H1 (cell line): ENCODE results near the gene SRRM2. TPM values are rescaled to one million over a fixed set of nuclear protein-coding genes. Genes with fewer than 3 reads are reported as not detected.

Source experiments
- CTCF ChIA-PET: fragments of 300-600 bp; sonication (Branson Sonifier 250); formaldehyde crosslinking; loops from one replicate; lab custom pipeline; 2021; ENCODE audit not compliant: partially characterized antibody; lab: Charles Lee
- POLR2A ChIA-PET: fragments of 300-600 bp; sonication (Branson Sonifier 250); formaldehyde crosslinking; loops from one replicate; lab custom pipeline; 2021; ENCODE audit warnings: inconsistent platforms; ENCODE audit not compliant: partially characterized antibody; lab: Charles Lee
- DNase-seq, 2 experiments: peaks; one replicate each; pipeline versions ENCODE4 v3.0.0 to v3.0.0-alpha.2; 2010 to 2022; ENCODE audit warnings: low spot score in 2 of 2, low read depth in 1 of 2, mixed read lengths in 1 of 2
- FAIRE-seq: peaks from 2 replicates; lab custom pipeline; 2011; peaks lifted over from hg19 to GRCh38; lab: Jason Lieb, UNC
- H2AFZ ChIP-seq: 2 replicates; pipeline ENCODE4 v1.8.1; 2012; ENCODE audit warnings: low read length, inconsistent platforms
- H2AK5ac ChIP-seq: 2 replicates; pipeline ENCODE4 v1.6.1; 2013; ENCODE audit warnings: low read depth, low read length
- H2BK120ac ChIP-seq: replicated peaks from 2 replicates; pipeline ENCODE3; 2013; ENCODE audit warnings: low read depth, low read length, inconsistent platforms
- H2BK12ac ChIP-seq: 2 replicates; pipeline ENCODE4 v1.6.1; 2013; ENCODE audit warnings: low read depth, low read length
- H2BK15ac ChIP-seq: 2 replicates; pipeline ENCODE4 v1.6.1; 2013; ENCODE audit warnings: low read length
- H2BK20ac ChIP-seq: 2 replicates; pipeline ENCODE4 v1.6.1; 2013; ENCODE audit warnings: low read length
- H2BK5ac ChIP-seq: 2 replicates; pipeline ENCODE4 v1.6.1; 2013; ENCODE audit warnings: low read depth, low read length
- H3K14ac ChIP-seq: 2 replicates; pipeline ENCODE4 v1.6.1; 2013; ENCODE audit warnings: inconsistent platforms; ENCODE audit not compliant: insufficient read length
- H3K18ac ChIP-seq: 2 replicates; pipeline ENCODE4 v1.6.1; 2013; ENCODE audit warnings: low read length; ENCODE audit errors: extremely low read depth
- H3K23ac ChIP-seq: 2 replicates; pipeline ENCODE4 v1.6.1; 2013; ENCODE audit warnings: inconsistent platforms; ENCODE audit not compliant: insufficient read length
- H3K23me2 ChIP-seq: 2 replicates; pipeline ENCODE4 v1.6.1; 2013; ENCODE audit warnings: low read depth, low read length
- H3K27ac ChIP-seq: 2 replicates; pipeline ENCODE4 v1.6.1; 2011; ENCODE audit warnings: low read depth, low read length, inconsistent platforms
- H3K27me3 ChIP-seq, 4 experiments: replicated peaks in 1 of 4; 1 replicate in 1 of 4; 2 replicates in 3 of 4; pipeline versions ENCODE4 v1.6.1 to v1.8.1; 2011 to 2013; ENCODE audit warnings: low read length in 3 of 4, mild to moderate bottlenecking in 3 of 4, inconsistent platforms in 2 of 4, mixed read lengths in 2 of 4, moderate library complexity in 1 of 4; ENCODE audit not compliant: control insufficient read depth in 3 of 4, insufficient read depth in 3 of 4; ENCODE audit errors: extremely low read depth in 1 of 4
- H3K36me3 ChIP-seq, 4 experiments: 2 replicates each; pipeline versions ENCODE4 v1.6.1 to v1.8.1; 2011 to 2013; ENCODE audit warnings: mild to moderate bottlenecking in 4 of 4, low read length in 3 of 4, moderate library complexity in 2 of 4, control low read depth in 1 of 4, inconsistent platforms in 1 of 4; ENCODE audit not compliant: insufficient read depth in 4 of 4, control insufficient read depth in 2 of 4
- H3K4ac ChIP-seq: replicated peaks from 2 replicates; pipeline ENCODE3; 2013; ENCODE audit warnings: low read length, low read depth, mixed read lengths, inconsistent platforms; ENCODE audit not compliant: insufficient read length
- H3K4me1 ChIP-seq, 4 experiments: replicated peaks in 1 of 4; 1 replicate in 1 of 4; 2 replicates in 3 of 4; pipeline versions ENCODE4 v1.6.1 to v1.8.1; 2011 to 2013; ENCODE audit warnings: low read length in 3 of 4, inconsistent platforms in 2 of 4, mixed read lengths in 1 of 4; ENCODE audit not compliant: insufficient read depth in 4 of 4, control insufficient read depth in 3 of 4
- H3K4me2 ChIP-seq, 2 experiments: 2 replicates each; pipeline versions ENCODE4 v1.6.1 to v1.8.1; 2011 to 2013; ENCODE audit warnings: low read depth in 2 of 2, low read length in 2 of 2, control low read depth in 1 of 2, inconsistent platforms in 1 of 2, mild to moderate bottlenecking in 1 of 2; ENCODE audit not compliant: insufficient read depth in 1 of 2
- H3K4me3 ChIP-seq, 4 experiments: fragments of 200-600, 300-600 bp in 1 of 4; sonication (generic), shearing (Covaris generic), sonication (Bioruptor Twin) in 1 of 4; 2 replicates each; pipeline versions ENCODE4 v1.5.1 to v1.8.1; 2011 to 2016; ENCODE audit warnings: low read length in 4 of 4, low read depth in 3 of 4, control low read depth in 2 of 4, inconsistent platforms in 2 of 4, mild to moderate bottlenecking in 2 of 4, mixed read lengths in 1 of 4, moderate library complexity in 1 of 4; ENCODE audit not compliant: insufficient read depth in 2 of 4; ENCODE audit errors: extremely low read depth in 1 of 4
- H3K56ac ChIP-seq: replicated peaks from 2 replicates; pipeline ENCODE3; 2013; ENCODE audit warnings: low read depth, mild to moderate bottlenecking, mixed read lengths, low read length, inconsistent platforms; ENCODE audit not compliant: insufficient read length
- H3K79me1 ChIP-seq: 2 replicates; pipeline ENCODE4 v1.6.1; 2013; ENCODE audit warnings: low read depth, low read length, control low read depth
- H3K79me2 ChIP-seq, 2 experiments: 2 replicates each; pipeline versions ENCODE4 v1.6.1 to v1.8.1; 2012 to 2013; ENCODE audit warnings: low read length in 2 of 2, mild to moderate bottlenecking in 2 of 2, inconsistent platforms in 1 of 2; ENCODE audit not compliant: insufficient read depth in 2 of 2, control insufficient read depth in 1 of 2
- H3K9ac ChIP-seq, 4 experiments: replicated peaks in 1 of 4; 1 replicate in 1 of 4; 2 replicates in 3 of 4; pipeline versions ENCODE4 v1.6.1 to v1.8.1; 2011 to 2013; ENCODE audit warnings: low read depth in 3 of 4, low read length in 3 of 4, control low read depth in 2 of 4, mild to moderate bottlenecking in 2 of 4, moderate library complexity in 2 of 4, inconsistent platforms in 1 of 4; ENCODE audit errors: extremely low read depth in 1 of 4
- H3K9me3 ChIP-seq, 2 experiments: 2 replicates each; pipeline versions ENCODE4 v1.6.1 to v1.8.1; 2012 to 2013; ENCODE audit warnings: mild to moderate bottlenecking in 2 of 2, moderate library complexity in 2 of 2, control low read depth in 1 of 2, inconsistent platforms in 1 of 2, low read depth in 1 of 2, low read length in 1 of 2, mixed read lengths in 1 of 2; ENCODE audit not compliant: insufficient read depth in 2 of 2
- H4K20me1 ChIP-seq, 2 experiments: replicated peaks in 1 of 2; 2 replicates each; pipeline versions ENCODE3 to v1.8.1; 2011 to 2013; ENCODE audit warnings: inconsistent platforms in 2 of 2, low read length in 2 of 2, mild to moderate bottlenecking in 1 of 2; ENCODE audit not compliant: insufficient read depth in 2 of 2, control insufficient read depth in 1 of 2
- H4K5ac ChIP-seq: 2 replicates; pipeline ENCODE4 v1.6.1; 2013; ENCODE audit warnings: low read length, low read depth, mixed read lengths, inconsistent platforms; ENCODE audit not compliant: insufficient read length
- H4K8ac ChIP-seq: 2 replicates; pipeline ENCODE4 v1.8.0; 2013; ENCODE audit warnings: mild to moderate bottlenecking, moderate library complexity, low read length, inconsistent platforms; ENCODE audit not compliant: insufficient read depth; ENCODE audit errors: extremely low read depth
- H4K91ac ChIP-seq: replicated peaks from 2 replicates; pipeline ENCODE3; 2013; ENCODE audit warnings: low read length, mixed read lengths, inconsistent platforms; ENCODE audit not compliant: insufficient read length
- CHD2 ChIP-seq: IDR thresholded peaks from 2 replicates; pipeline ENCODE4 v1.6.1; 2012; ENCODE audit warnings: low read length, improper control_type of control experiment
- EP300 ChIP-seq, 2 experiments: IDR thresholded peaks; 1 replicate in 1 of 2; 2 replicates in 1 of 2; pipeline ENCODE4 v1.6.1; 2011 to 2012; ENCODE audit warnings: low read depth in 2 of 2, low read length in 2 of 2, mild to moderate bottlenecking in 2 of 2, borderline replicate concordance in 1 of 2, inconsistent platforms in 1 of 2, moderate library complexity in 1 of 2
- FOSL1 ChIP-seq: IDR thresholded peaks from 2 replicates; pipeline ENCODE4 v1.6.1; 2011; ENCODE audit warnings: mild to moderate bottlenecking, low read depth, low read length, moderate library complexity; ENCODE audit not compliant: insufficient read depth
- HDAC6 ChIP-seq: IDR thresholded peaks from one replicate; pipeline ENCODE4 v1.7.1; 2012; ENCODE audit warnings: low read depth, mild to moderate bottlenecking, inconsistent platforms, low read length, moderate library complexity
- MAFK ChIP-seq: IDR thresholded peaks from 2 replicates; pipeline ENCODE4 v1.6.1; 2012; ENCODE audit warnings: low read depth, mild to moderate bottlenecking, improper control_type of control experiment, low read length
- PHF8 ChIP-seq: fragments of 200-600 bp; sonication (generic); conservative IDR thresholded peaks from 2 replicates; pipeline ENCODE4 v1.7.1; 2012; ENCODE audit warnings: low read depth, mild to moderate bottlenecking, inconsistent platforms, low read length, moderate library complexity
- POLR2A ChIP-seq, 2 experiments: IDR thresholded peaks; 1 replicate in 1 of 2; 2 replicates in 1 of 2; pipeline ENCODE4 v1.6.1; 2011; ENCODE audit warnings: low read depth in 2 of 2, low read length in 2 of 2, mild to moderate bottlenecking in 2 of 2; ENCODE audit errors: control extremely low read depth in 1 of 2
- POU5F1 ChIP-seq: IDR thresholded peaks from 2 replicates; pipeline ENCODE4 v1.6.1; 2011; ENCODE audit warnings: low read depth, mild to moderate bottlenecking, low read length, moderate library complexity
- RFX5 ChIP-seq: IDR thresholded peaks from 2 replicates; pipeline ENCODE4 v1.6.1; 2011; ENCODE audit warnings: low read depth, low read length, improper control_type of control experiment, borderline replicate concordance
- SIN3A ChIP-seq, 2 experiments: IDR thresholded peaks in 1 of 2; conservative IDR thresholded peaks in 1 of 2; 2 replicates each; pipeline ENCODE4 v1.6.1; 2011 to 2012; ENCODE audit warnings: low read length in 2 of 2, improper control_type of control experiment in 1 of 2, low read depth in 1 of 2, mild to moderate bottlenecking in 1 of 2
- TCF12 ChIP-seq: IDR thresholded peaks from 2 replicates; pipeline ENCODE4 v1.6.1; 2011; ENCODE audit warnings: low read depth, mild to moderate bottlenecking, low read length
- whole genome bisulfite sequencing, 2 experiments: shearing (Covaris generic) in 1 of 2; methylation state at CpG; one replicate each; pipeline versions ENCODE4 v1.1.6 to v1.1.7; 2013 to 2015; ENCODE audit warnings: low lambda C conversion rate in 2 of 2, mixed read lengths in 2 of 2, inconsistent platforms in 1 of 2, low coverage in 1 of 2, missing lambda C conversion rate in 1 of 2; ENCODE audit not compliant: insufficient replicate concordance in 2 of 2, insufficient coverage in 1 of 2, insufficient read length in 1 of 2; ENCODE audit errors: extremely low coverage in 1 of 2, missing lambda C conversion rate in 1 of 2; 5-methylcytosine and 5-hydroxymethylcytosine counted together
- polyA plus RNA-seq, 7 experiments: library from polyadenylated mRNA; depleted of rRNA in 3 of 7; stranded (reverse) in 5 of 7; unstranded in 2 of 7; fragments of >200 nt in 5 of 7; fragments of 200-250 nt in 2 of 7; gene quantifications; 1 replicate in 5 of 7; 2 replicates in 1 of 7; 4 replicates in 1 of 7; pipeline versions ENCODE4 v1.2.1 to v1.2.3, GENCODE V29; 2011 to 2013; ENCODE audit warnings: missing spikeins in 2 of 7, mixed read lengths in 2 of 7
- total RNA-seq: library from RNA; stranded (reverse); fragmentation: NEBNext Ultra II Directional; extraction: Animal tissue kit (Norgen Biotek cat#: 25700); gene quantifications from 2 replicates; pipeline ENCODE4 v1.2.1, GENCODE V29; 2021
- TF ChIP-seq, protein P1 (sequence below): IDR thresholded peaks from 2 replicates; pipeline ENCODE4 v1.6.1; 2011; ENCODE audit warnings: low read length, improper control_type of control experiment

Gene SRRM2
- total and polyA plus RNA-seq, 2 of the 8 experiments (the other 6 are each of a cell fraction or from before 2014, with no cell fraction given), result 300 to 579 TPM

DNA sequence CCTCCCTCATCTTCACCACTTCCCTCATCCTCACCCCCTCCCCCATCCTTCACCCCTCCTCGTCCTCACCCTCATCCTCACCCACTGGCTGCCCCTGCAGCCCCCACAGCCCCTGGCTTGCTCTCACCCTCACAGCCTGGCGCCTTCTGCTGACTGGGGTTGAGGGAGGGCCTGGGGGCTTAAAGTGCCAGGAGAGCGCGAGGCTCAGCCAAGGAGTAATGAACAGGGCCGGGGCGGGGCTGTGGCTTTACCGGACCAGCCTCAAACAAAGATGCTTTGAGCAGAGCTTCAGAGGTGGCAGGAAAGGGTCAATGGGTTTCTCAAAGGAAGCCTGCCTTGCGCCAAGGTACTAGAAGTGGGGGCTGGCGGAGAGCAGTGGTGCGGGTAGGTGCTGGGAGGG lies 35.0 kb downstream of the SRRM2 start, which contains the start of gene PRSS33:
Gene PRSS33 (minus strand): TSS at position 155 of the 400 bp plus-strand sequence. CDS start 1,013 bp downstream, outside the sequence.
- DNase-seq, result no peak
- TF ChIP-seq HDAC6 (no peak), EP300 (IDR thresholded peaks at IDR 0.05; ENCODE audit: borderline replicate concordance in 1 of 2, low read depth in 2 of 2, low read length in 2 of 2) (no peak), SIN3A (conservative IDR thresholded peaks at IDR 0.05 in 1 of 2, IDR thresholded peaks at IDR 0.05 in 1 of 2; ENCODE audit: low read depth in 1 of 2, low read length in 2 of 2) (no peak), PHF8 (no peak), TCF12 (no peak), MAFK (no peak), FOSL1 (no peak), POU5F1 (no peak), RFX5 (no peak), CHD2 (no peak), POLR2A (IDR thresholded peaks at IDR 0.05; ENCODE audit: control extremely low read depth in 1 of 2, low read depth in 2 of 2, low read length in 2 of 2) (no peak)
- TF ChIP-seq, protein P1, sequence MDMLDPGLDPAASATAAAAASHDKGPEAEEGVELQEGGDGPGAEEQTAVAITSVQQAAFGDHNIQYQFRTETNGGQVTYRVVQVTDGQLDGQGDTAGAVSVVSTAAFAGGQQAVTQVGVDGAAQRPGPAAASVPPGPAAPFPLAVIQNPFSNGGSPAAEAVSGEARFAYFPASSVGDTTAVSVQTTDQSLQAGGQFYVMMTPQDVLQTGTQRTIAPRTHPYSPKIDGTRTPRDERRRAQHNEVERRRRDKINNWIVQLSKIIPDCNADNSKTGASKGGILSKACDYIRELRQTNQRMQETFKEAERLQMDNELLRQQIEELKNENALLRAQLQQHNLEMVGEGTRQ, result no peak

More for the DNA sequence above, 35.0 kb downstream of the SRRM2 start, which contains the start of gene PRSS33:
- Histone ChIP-seq H3K9ac (no peak within 1 kb of the TSS), H2BK12ac (0 out of 2 replicates have a peak within 1 kb of the TSS, but pooled peaks have one; percentile 80), H3K56ac (no peak within 1 kb of the TSS), H2BK20ac (0 out of 2 replicates have a peak within 1 kb of the TSS, but pooled peaks have one; percentile 48), H2AFZ (no peak within 1 kb of the TSS), H3K27me3 (peaks cover 0 to 3% (median 0%) of the 10 kb centered on the region in 4 experiments; a peak in 1 of 7 replicates), H3K79me2 (no peaks in the 10 kb centered on the region), H3K14ac (no peak within 1 kb of the TSS), H3K36me3 (no peaks in the 10 kb centered on the region), H2AK5ac (no peak within 1 kb of the TSS), H4K20me1 (no peaks in the 10 kb centered on the region), H3K4ac (no peak within 1 kb of the TSS), H3K18ac (no peak within 1 kb of the TSS), H3K4me1 (peaks cover 0 to 3% (median 2%) of the 10 kb centered on the region in 4 experiments; a peak in 1 of 7 replicates), H3K4me3 (no peak within 1 kb of the TSS), H4K8ac (peak within 1 kb of the TSS; percentile 38), H2BK15ac (no peak within 1 kb of the TSS; the same call in 1 of the 2 replicates), H3K9me3 (no peaks in the 10 kb centered on the region), H3K23ac (no peak within 1 kb of the TSS), H2BK5ac (no peak within 1 kb of the TSS), H3K4me2 (no peak within 1 kb of the TSS; a peak in 1 of 4 replicates), H3K27ac (no peak within 1 kb of the TSS), H2BK120ac (no peak within 1 kb of the TSS), H3K79me1 (no peaks in the 10 kb centered on the region; the same call in 1 of the 2 replicates), H4K91ac (no peak within 1 kb of the TSS), H4K5ac (no peak within 1 kb of the TSS), H3K23me2 (no peaks in the 10 kb centered on the region; the same call in 1 of the 2 replicates)
- ChIA-PET POLR2A (interaction anchor here (0.6 to 1.4 kb wide), 3 partner anchors 9 to 633 kb away, joined by 3 to 5 read pairs (median 3); no protein-coding TSS in a partner anchor), CTCF (interaction anchor here (1.1 kb wide), 1 partner anchor 81 kb away, joined by 5 read pairs; no protein-coding TSS in a partner anchor)
- FAIRE-seq, result no peak
- 81% methylated on average over 9 of the region's 10 CpGs; no CpG with 5 or more reads in 1 of the 2 experiments for WGBS, 2 experiments
